Mesothelial cell of epicardium (in vitro differentiated cells): ENCODE measurements around the gene PDZRN3. TPM values are rescaled to one million over a fixed set of nuclear protein-coding genes. Genes with fewer than 3 reads are reported as not detected.
A peak's percentile ranks its signal among the peaks of the same experiment; 100 is the strongest.

Source experiments
- DNase-seq, 2 experiments: peaks; one replicate each; pipeline ENCODE4 v3.0.0; 2021; ENCODE audit warnings: low spot score in 2 of 2; ENCODE audit not compliant: unreplicated experiment in 2 of 2
- H3K27ac Mint-ChIP-seq: 2 replicates; pipeline ENCODE4 v1.8.0; 2021; ENCODE audit warnings: mixed read lengths
- H3K27me3 Mint-ChIP-seq: 2 replicates; pipeline ENCODE4 v1.8.0; 2021; ENCODE audit warnings: low read depth, mixed read lengths
- H3K36me3 Mint-ChIP-seq: 2 replicates; pipeline ENCODE4 v1.8.0; 2021; ENCODE audit warnings: mixed read lengths
- H3K4me1 Mint-ChIP-seq: 2 replicates; pipeline ENCODE4 v1.8.0; 2021; ENCODE audit warnings: mixed read lengths
- H3K4me3 Mint-ChIP-seq: 2 replicates; pipeline ENCODE4 v1.8.0; 2021; ENCODE audit warnings: mild to moderate bottlenecking, moderate library complexity, mixed read lengths
- H3K9me3 Mint-ChIP-seq: 2 replicates; pipeline ENCODE4 v1.8.0; 2021; ENCODE audit warnings: mixed read lengths
- total RNA-seq: library from RNA; stranded (reverse); gene quantifications from 3 replicates; pipeline ENCODE4 v1.2.1, GENCODE V29; 2021
- TF ChIP-seq, protein P1 (sequence below): fragments of 200-600 bp; sonication (generic); IDR thresholded peaks from one replicate; pipeline ENCODE4 v1.5.0; 2021; ENCODE audit warnings: antibody characterized with exemption; ENCODE audit not compliant: unreplicated experiment

PDZRN3 gene
- total RNA-seq, 1 donor from 2014 or later: 48.4 TPM

DNA sequence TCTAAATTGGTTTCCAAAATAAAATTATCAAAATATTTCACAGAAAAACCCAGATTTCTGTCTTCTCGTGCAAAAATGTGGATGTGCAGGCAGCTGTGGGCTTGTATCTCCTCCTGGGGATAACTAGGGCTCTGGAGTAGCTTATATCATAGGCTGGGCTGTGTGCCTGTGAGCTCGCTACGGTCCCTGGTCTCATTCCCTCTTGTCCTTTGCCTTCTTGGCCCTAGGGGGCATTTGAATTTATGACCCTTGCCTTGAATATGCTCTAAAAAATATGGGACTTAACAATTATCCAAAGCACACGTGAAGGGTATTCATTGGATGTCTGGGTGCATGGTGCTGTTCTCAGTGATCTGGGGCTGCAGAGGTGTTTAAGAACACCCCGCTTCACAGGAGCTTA lies 132.6 kb downstream of the PDZRN3 start:
- Mint-ChIP-seq H3K36me3 (no peaks in the 10 kb centered on the region), H3K4me3 (no peak overlapping the region), H3K4me1 (peaks cover 41% of the 10 kb centered on the region), H3K27ac (peak overlapping the region; percentile 25), H3K9me3 (no peaks in the 10 kb centered on the region), H3K27me3 (no peaks in the 10 kb centered on the region)
- TF ChIP-seq, protein P1, sequence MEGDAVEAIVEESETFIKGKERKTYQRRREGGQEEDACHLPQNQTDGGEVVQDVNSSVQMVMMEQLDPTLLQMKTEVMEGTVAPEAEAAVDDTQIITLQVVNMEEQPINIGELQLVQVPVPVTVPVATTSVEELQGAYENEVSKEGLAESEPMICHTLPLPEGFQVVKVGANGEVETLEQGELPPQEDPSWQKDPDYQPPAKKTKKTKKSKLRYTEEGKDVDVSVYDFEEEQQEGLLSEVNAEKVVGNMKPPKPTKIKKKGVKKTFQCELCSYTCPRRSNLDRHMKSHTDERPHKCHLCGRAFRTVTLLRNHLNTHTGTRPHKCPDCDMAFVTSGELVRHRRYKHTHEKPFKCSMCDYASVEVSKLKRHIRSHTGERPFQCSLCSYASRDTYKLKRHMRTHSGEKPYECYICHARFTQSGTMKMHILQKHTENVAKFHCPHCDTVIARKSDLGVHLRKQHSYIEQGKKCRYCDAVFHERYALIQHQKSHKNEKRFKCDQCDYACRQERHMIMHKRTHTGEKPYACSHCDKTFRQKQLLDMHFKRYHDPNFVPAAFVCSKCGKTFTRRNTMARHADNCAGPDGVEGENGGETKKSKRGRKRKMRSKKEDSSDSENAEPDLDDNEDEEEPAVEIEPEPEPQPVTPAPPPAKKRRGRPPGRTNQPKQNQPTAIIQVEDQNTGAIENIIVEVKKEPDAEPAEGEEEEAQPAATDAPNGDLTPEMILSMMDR: no peak
- no peak for DNase-seq

DNA sequence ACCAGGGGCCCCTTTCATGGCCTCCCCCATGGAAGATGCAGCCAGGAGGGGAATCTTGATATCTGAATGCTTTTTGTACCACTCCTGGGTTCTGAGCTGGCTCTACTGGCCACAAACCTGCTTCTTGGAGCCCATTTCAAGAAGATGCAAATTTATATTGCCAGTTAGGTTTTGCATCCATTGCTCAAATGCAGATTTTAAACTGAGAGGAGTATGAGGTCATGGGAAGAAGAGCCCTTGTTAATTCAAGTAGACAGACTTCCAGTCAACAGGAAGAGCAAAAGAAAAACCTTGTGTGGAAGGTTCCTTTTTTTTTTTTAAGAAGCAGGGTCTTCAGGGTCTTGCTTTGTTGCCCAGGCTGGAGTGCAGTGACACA lies 133.5 kb downstream of the PDZRN3 start:
- Mint-ChIP-seq H3K4me3 (no peak overlapping the region), H3K27me3 (no peaks in the 10 kb centered on the region), H3K27ac (peak overlapping the region; percentile 88), H3K4me1 (peaks cover 46% of the 10 kb centered on the region), H3K36me3 (no peaks in the 10 kb centered on the region), H3K9me3 (no peaks in the 10 kb centered on the region)
- DNase-seq: no peak
- TF ChIP-seq, protein P1: no peak

DNA sequence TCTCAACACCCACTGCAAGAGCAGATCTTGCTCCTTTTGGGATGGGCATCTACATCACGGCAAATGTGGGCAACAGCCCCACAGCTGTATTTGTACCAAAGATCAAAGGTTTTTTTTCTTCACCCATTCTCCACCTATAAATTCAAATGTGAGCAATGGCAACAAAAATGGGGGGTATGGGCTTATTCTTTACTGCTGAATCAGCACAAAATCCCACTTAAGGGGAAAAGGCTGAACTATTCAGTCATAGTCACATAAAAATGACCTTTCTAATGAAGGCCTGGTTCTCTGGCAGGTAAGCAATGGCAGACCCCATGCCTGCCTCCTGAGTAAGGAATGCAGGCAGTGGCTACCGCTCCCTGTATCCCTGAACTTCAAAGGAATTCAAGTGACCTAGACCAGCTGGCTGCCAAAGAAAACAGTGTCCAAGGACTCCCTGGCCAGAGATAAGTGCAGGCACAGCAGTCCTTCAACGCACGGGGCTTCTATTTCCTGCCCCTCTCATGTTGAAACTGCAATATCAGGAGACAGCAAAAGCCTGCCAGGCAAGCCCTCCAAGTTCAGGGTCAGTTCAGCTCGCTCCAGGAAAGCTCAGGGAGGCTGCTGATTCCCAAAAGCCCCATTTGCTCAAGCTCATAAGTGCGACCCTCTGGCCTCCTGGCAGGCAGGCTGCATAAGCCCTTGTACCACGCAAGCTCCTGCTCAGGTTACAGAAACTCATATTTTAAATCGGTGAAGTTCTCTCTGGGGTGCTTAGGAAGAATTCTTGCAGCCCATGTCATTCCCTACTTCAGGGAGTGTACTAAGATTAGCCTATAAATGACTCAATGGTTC lies 134.1 kb downstream of the PDZRN3 start:
- TF ChIP-seq, protein P1: no peak
- Mint-ChIP-seq H3K4me3 (no peak overlapping the region), H3K27me3 (no peaks in the 10 kb centered on the region), H3K36me3 (no peaks in the 10 kb centered on the region), H3K27ac (peak overlapping the region; percentile 88), H3K4me1 (peaks cover 50% of the 10 kb centered on the region), H3K9me3 (no peaks in the 10 kb centered on the region)
- DNase-seq: no peak

DNA sequence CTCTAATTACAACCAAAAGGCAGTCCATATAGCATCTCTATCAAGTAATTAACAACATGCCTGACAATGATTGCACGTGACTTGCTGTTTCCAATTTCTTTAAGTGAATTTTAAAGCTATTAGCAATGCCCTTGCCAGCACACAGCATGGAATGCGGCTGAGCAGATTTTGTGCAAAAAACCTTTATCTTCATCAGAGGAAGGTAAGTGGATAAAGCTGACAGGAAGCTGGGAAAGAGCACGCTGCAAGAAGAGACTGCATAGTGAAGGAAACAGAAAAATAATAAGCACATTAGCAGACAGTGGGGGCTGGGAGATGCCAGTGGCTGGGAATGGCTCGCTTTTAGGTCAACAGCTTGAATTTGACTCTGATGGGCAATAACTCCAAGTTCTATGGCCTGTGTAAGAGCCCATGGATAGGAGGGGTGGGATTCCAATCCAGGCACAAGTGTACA lies 138.8 kb downstream of the PDZRN3 start:
- no peaks in the 10 kb centered on the region for H3K9me3 Mint-ChIP-seq
- H3K4me3 Mint-ChIP-seq: peak overlapping the region; percentile 14
- no peaks in the 10 kb centered on the region for H3K36me3 Mint-ChIP-seq
- H3K27me3 Mint-ChIP-seq: no peaks in the 10 kb centered on the region
- TF ChIP-seq, protein P1: no peak
- peaks cover 64% of the 10 kb centered on the region for H3K4me1 Mint-ChIP-seq
- no peak for DNase-seq
- peak overlapping the region; percentile 59 for H3K27ac Mint-ChIP-seq

DNA sequence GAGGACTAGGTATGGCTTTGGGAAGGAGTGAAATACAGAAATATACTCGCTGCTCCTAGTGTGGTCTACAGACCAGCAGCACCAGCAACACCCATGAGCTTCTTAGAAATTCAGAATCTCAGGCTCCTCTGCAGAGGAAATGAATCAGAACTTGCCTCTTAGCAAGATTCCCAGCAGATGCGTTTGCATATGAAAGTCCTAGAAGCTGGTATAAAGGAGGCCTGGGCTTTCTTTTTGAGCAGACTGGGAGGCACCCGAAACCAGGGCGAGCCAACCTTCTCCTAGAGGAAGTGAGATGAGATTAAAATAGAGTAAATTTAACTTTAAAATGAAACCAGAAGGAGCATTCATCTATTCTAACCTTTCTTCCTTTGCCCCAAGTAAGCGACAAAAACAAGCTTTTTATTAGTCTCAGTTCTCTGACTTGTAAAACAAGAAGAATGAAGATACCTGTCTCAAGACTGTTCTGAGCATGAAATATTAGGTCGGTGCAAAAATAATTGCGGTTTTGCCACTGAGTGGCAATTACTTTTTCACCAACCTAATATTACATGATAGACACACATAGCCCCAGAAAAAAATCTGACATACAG lies 140.0 kb downstream of the PDZRN3 start:
- DNase-seq: no peak
- no peaks in the 10 kb centered on the region for H3K36me3 Mint-ChIP-seq
- no peaks in the 10 kb centered on the region for H3K27me3 Mint-ChIP-seq
- H3K4me1 Mint-ChIP-seq: peaks cover 63% of the 10 kb centered on the region
- no peaks in the 10 kb centered on the region for H3K9me3 Mint-ChIP-seq
- no peak overlapping the region for H3K4me3 Mint-ChIP-seq
- TF ChIP-seq, protein P1: no peak
- H3K27ac Mint-ChIP-seq: peak overlapping the region; percentile 10
